Smooth muscle cell of trachea (primary cell): ENCODE measurements around the gene E2F3. TPM values are rescaled to one million over a fixed set of nuclear protein-coding genes. Genes with fewer than 3 reads are reported as not detected.

Source experiments
- total RNA-seq: library from RNA; depleted of rRNA; stranded (reverse); fragments of >200 nt; gene quantifications from 2 replicates; pipeline ENCODE4 v1.2.1, GENCODE V29; 2014

E2F3 gene
- total RNA-seq: 3.6 and 4.9 TPM in 2 replicates

GRCh38 chr6:20401205-20402091 lies at the start of gene E2F3:
Gene E2F3, plus strand, starts transcription at chr6:20401879. Its CDS starts 354 bp downstream, at chr6:20402233.

GRCh38 chr6:20534295-20535262 lies 132.9 kb downstream of the E2F3 start, which contains the start of gene CDKAL1:
Gene CDKAL1, plus strand, starts transcription at chr6:20534457. Its CDS starts 11,894 bp downstream, at chr6:20546351.

Other genes with a start within 250 kb of the E2F3 start
- 4.8 and 8.3 TPM in 2 replicates for gene MBOAT1, start 189.4 kb upstream of the E2F3 start, total RNA-seq
- 17.5 and 23.1 TPM in 2 replicates for gene CDKAL1, start 132.6 kb downstream of the E2F3 start, total RNA-seq